GM12892 (cell line): ENCODE results near the gene PKIG.

ENCODE experiments used
- POLR2AphosphoS5 ChIP-seq: IDR thresholded peaks from 2 replicates; pipeline ENCODE4 v1.6.1; 2011; ENCODE audit warnings: low read depth, low read length, control low read depth
- TAF1 ChIP-seq: IDR thresholded peaks from 2 replicates; pipeline ENCODE4 v1.6.1; 2011; ENCODE audit warnings: low read depth, mild to moderate bottlenecking, control low read depth, low read length, borderline replicate concordance

DNA sequence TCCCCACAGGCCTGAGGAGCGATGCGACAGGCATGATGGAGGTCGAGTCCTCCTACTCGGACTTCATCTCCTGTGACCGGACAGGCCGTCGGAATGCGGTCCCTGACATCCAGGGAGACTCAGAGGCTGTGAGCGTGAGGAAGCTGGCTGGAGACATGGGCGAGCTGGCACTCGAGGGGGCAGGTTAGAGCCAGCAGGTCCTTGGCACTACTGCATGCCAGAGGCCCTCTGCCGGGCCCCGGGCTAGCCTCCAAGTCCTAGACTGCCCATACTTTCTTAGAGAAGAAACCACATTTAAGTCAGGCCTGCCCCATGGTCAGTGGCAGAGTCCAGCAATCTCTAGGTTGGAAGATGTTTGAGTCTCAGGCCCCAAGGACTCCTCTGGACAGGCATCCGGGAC lies 32.1 kb downstream of the PKIG start:
- TF ChIP-seq POLR2AphosphoS5 (no peak), TAF1 (no peak)
